Measurements from ENCODE around the gene HPSE2. TPM values are rescaled to one million over a fixed set of nuclear protein-coding genes. Genes with fewer than 3 reads are reported as not detected.

The HPSE2 gene
- total RNA-seq, 3 donors from 2014 or later = 2.7 to 8.0 (median 5.9) TPM

- H3K9me3 ChIP-seq = no peaks in the 10 kb centered on the region
- no peak for DNase-seq (ENCODE audit: low spot score in 2 of 2)
- no peak overlapping the region for H3K27ac ChIP-seq
- no peaks in the 10 kb centered on the region for H3K27me3 ChIP-seq
- H3K4me3 ChIP-seq = no peak overlapping the region
- no peak for TF ChIP-seq POLR2A (IDR thresholded peaks at IDR 0.05)
- no peak for TF ChIP-seq POLR2AphosphoS5 (IDR thresholded peaks at IDR 0.05)
- no peak for TF ChIP-seq CTCF (IDR thresholded peaks at IDR 0.05)
- H3K36me3 ChIP-seq = no peaks in the 10 kb centered on the region
- intact Hi-C loops (cut with DNase I; ENCODE audit: low total_unique reads) = no loop called here
- H3K4me1 ChIP-seq = no peaks in the 10 kb centered on the region
These were observed 711.5 kb downstream of the HPSE2 start for GRCh38 chr10:98524124-98524523.

GRCh38 chr10:98519841-98520240, 715.8 kb downstream of the HPSE2 start:
- no peak for DNase-seq (ENCODE audit: low spot score in 2 of 2)
- H3K4me3 ChIP-seq = no peak overlapping the region
- no peaks in the 10 kb centered on the region for H3K36me3 ChIP-seq
- no peak overlapping the region for H3K27ac ChIP-seq
- H3K4me1 ChIP-seq = no peaks in the 10 kb centered on the region
- no peaks in the 10 kb centered on the region for H3K9me3 ChIP-seq
- intact Hi-C loops (cut with DNase I; ENCODE audit: low total_unique reads) = loop anchor here (5.0 kb wide), 1 partner anchor 1022 kb away; no protein-coding TSS in a partner anchor
- no peaks in the 10 kb centered on the region for H3K27me3 ChIP-seq
- TF ChIP-seq POLR2A (IDR thresholded peaks at IDR 0.05) = no peak
- no peak for TF ChIP-seq CTCF (IDR thresholded peaks at IDR 0.05)
- TF ChIP-seq POLR2AphosphoS5 (IDR thresholded peaks at IDR 0.05) = no peak

- no peak overlapping the region for H3K4me3 ChIP-seq
- H3K9me3 ChIP-seq = no peaks in the 10 kb centered on the region
- intact Hi-C loops (cut with DNase I; ENCODE audit: low total_unique reads) = loop anchor here (5.0 kb wide), 1 partner anchor 1025 kb away; no protein-coding TSS in a partner anchor
- TF ChIP-seq CTCF (IDR thresholded peaks at IDR 0.05) (no peak), POLR2A (IDR thresholded peaks at IDR 0.05) (no peak), POLR2AphosphoS5 (IDR thresholded peaks at IDR 0.05) (no peak)
- H3K36me3 ChIP-seq = no peaks in the 10 kb centered on the region
- H3K27me3 ChIP-seq = no peaks in the 10 kb centered on the region
- no peak for DNase-seq (ENCODE audit: low spot score in 2 of 2)
- no peaks in the 10 kb centered on the region for H3K4me1 ChIP-seq
- peak overlapping the region; percentile 10 to 54 for H3K27ac ChIP-seq
These were observed 718.0 kb downstream of the HPSE2 start for GRCh38 chr10:98517672-98518071.

- peak overlapping the region in 1 of 2 donors; percentile 54 for H3K27ac ChIP-seq
- DNase-seq (ENCODE audit: low spot score in 2 of 2) = no peak
- no peaks in the 10 kb centered on the region for H3K4me1 ChIP-seq
- H3K27me3 ChIP-seq = no peaks in the 10 kb centered on the region
- intact Hi-C loops (cut with DNase I; ENCODE audit: low total_unique reads) = loop anchor here (5.0 kb wide), 1 partner anchor 1026 kb away; no protein-coding TSS in a partner anchor
- TF ChIP-seq CTCF (IDR thresholded peaks at IDR 0.05) (no peak), POLR2AphosphoS5 (IDR thresholded peaks at IDR 0.05) (no peak), POLR2A (IDR thresholded peaks at IDR 0.05) (no peak)
- H3K36me3 ChIP-seq = no peaks in the 10 kb centered on the region
- no peaks in the 10 kb centered on the region for H3K9me3 ChIP-seq
- H3K4me3 ChIP-seq = no peak overlapping the region
These were observed 719.3 kb downstream of the HPSE2 start for GRCh38 chr10:98516352-98516751.

GRCh38 chr10:98513704-98514103, 721.9 kb downstream of the HPSE2 start:
- no peak for DNase-seq (ENCODE audit: low spot score in 2 of 2)
- no peak overlapping the region for H3K27ac ChIP-seq
- H3K4me3 ChIP-seq = no peak overlapping the region
- H3K4me1 ChIP-seq = no peaks in the 10 kb centered on the region
- intact Hi-C loops (cut with DNase I; ENCODE audit: low total_unique reads) = no loop called here
- no peaks in the 10 kb centered on the region for H3K27me3 ChIP-seq
- H3K36me3 ChIP-seq = no peaks in the 10 kb centered on the region
- TF ChIP-seq POLR2A (IDR thresholded peaks at IDR 0.05) = no peak
- no peak for TF ChIP-seq CTCF (IDR thresholded peaks at IDR 0.05)
- TF ChIP-seq POLR2AphosphoS5 (IDR thresholded peaks at IDR 0.05) = no peak
- no peaks in the 10 kb centered on the region for H3K9me3 ChIP-seq
